Loucy (cell line): Measurements from ENCODE around the gene UBFD1.

Experiments used
- H2AFZ ChIP-seq: fragments of 200-600 bp; sonication (generic); 2 replicates; pipeline ENCODE4 v1.6.0; 2016; ENCODE audit warnings: antibody characterized with exemption, mild to moderate bottlenecking, low read length, moderate library complexity
- H3F3A ChIP-seq: fragments of 200-600 bp; 2 replicates; pipeline ENCODE4 v1.6.0; 2016; ENCODE audit warnings: antibody characterized with exemption, low read depth, mild to moderate bottlenecking
- H3K27me3 ChIP-seq: fragments of 200-600 bp; sonication (generic); 2 replicates; pipeline ENCODE4 v1.6.1; 2014; ENCODE audit warnings: low read length, mild to moderate bottlenecking; ENCODE audit not compliant: insufficient read depth, poor library complexity, severe bottlenecking
- H3K36me3 ChIP-seq: fragments of 200-600 bp; sonication (generic); 2 replicates; pipeline ENCODE4 v1.6.1; 2016; ENCODE audit warnings: low read length; ENCODE audit not compliant: insufficient read depth
- H3K4me1 ChIP-seq: fragments of 200-600 bp; sonication (generic); 2 replicates; pipeline ENCODE4 v1.5.1; 2014; ENCODE audit warnings: low read length, mild to moderate bottlenecking; ENCODE audit not compliant: insufficient read depth, poor library complexity, severe bottlenecking
- H3K4me2 ChIP-seq: fragments of 200-600 bp; sonication (generic); 2 replicates; pipeline ENCODE4 v1.6.0; 2014; ENCODE audit warnings: antibody characterized with exemption, low read length, low read depth, mild to moderate bottlenecking; ENCODE audit not compliant: poor library complexity, severe bottlenecking
- H3K4me3 ChIP-seq: fragments of 200-600 bp; sonication (generic); 2 replicates; pipeline ENCODE4 v1.5.1; 2014; ENCODE audit warnings: low read length, mild to moderate bottlenecking, mixed read lengths; ENCODE audit not compliant: poor library complexity, severe bottlenecking
- H3K79me2 ChIP-seq: fragments of 200-600 bp; sonication (generic); 2 replicates; pipeline ENCODE4 v1.6.1; 2014; ENCODE audit warnings: low read length; ENCODE audit not compliant: insufficient read depth
- H3K9ac ChIP-seq: fragments of 200-600 bp; sonication (generic); 2 replicates; pipeline ENCODE4 v1.6.0; 2014; ENCODE audit warnings: mild to moderate bottlenecking, low read depth, low read length, moderate library complexity; ENCODE audit not compliant: poor library complexity, severe bottlenecking
- H3K9me2 ChIP-seq: fragments of 200-600 bp; sonication (generic); replicated peaks from 2 replicates; pipeline ENCODE4 v1.6.1; 2016; ENCODE audit warnings: low read depth, low read length, mixed read lengths
- H3K9me3 ChIP-seq: fragments of 200-600 bp; sonication (generic); 2 replicates; pipeline ENCODE4 v1.6.1; 2014; ENCODE audit warnings: mild to moderate bottlenecking, antibody characterized with exemption, low read length, low read depth; ENCODE audit not compliant: insufficient read depth
- H4K20me1 ChIP-seq: fragments of 200-600 bp; sonication (generic); 2 replicates; pipeline ENCODE4 v1.6.0; 2014; ENCODE audit warnings: antibody characterized with exemption, low read length, mild to moderate bottlenecking; ENCODE audit not compliant: insufficient read depth, poor library complexity, severe bottlenecking
- EZH2phosphoT487 ChIP-seq: fragments of 200-600 bp; IDR thresholded peaks from 2 replicates; pipeline ENCODE4 v1.6.1; 2018; ENCODE audit warnings: antibody characterized with exemption, mild to moderate bottlenecking, moderate library complexity, borderline replicate concordance
- TF ChIP-seq, protein P1 (sequence below): fragments of 200-600 bp; sonication (generic); conservative IDR thresholded peaks from 2 replicates; pipeline ENCODE4 v1.5.1; 2014; ENCODE audit warnings: mild to moderate bottlenecking, antibody characterized with exemption, low read length

Gene UBFD1

DNA sequence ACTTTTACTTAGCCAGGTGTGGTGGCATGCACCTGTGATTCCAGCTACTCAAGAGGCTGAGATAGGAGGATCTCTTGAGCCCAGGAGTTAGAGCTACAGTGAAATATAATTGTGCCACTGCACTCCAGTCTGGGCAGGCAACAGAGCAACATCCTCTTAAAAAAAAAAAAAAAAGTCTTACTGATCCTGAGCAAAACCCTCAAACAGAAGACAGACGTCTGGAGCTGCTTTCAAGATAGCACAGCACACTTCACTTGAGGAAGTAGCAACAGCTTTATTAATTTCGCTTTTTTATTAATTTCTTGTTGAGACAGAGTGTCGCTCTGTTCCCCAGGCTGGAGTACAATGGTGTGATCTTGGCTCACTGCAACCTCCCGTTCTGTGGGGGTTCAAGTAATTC is 37.0 kb upstream of the UBFD1 start:
- no peaks in the 10 kb centered on the region for H3F3A ChIP-seq
- H3K4me2 ChIP-seq = no peak overlapping the region
- no peaks in the 10 kb centered on the region for H3K9me2 ChIP-seq
- no peak overlapping the region for H3K9ac ChIP-seq
- no peaks in the 10 kb centered on the region for H3K9me3 ChIP-seq
- peaks cover 10% of the 10 kb centered on the region for H3K4me1 ChIP-seq
- no peak for TF ChIP-seq EZH2phosphoT487
- TF ChIP-seq, protein P1, sequence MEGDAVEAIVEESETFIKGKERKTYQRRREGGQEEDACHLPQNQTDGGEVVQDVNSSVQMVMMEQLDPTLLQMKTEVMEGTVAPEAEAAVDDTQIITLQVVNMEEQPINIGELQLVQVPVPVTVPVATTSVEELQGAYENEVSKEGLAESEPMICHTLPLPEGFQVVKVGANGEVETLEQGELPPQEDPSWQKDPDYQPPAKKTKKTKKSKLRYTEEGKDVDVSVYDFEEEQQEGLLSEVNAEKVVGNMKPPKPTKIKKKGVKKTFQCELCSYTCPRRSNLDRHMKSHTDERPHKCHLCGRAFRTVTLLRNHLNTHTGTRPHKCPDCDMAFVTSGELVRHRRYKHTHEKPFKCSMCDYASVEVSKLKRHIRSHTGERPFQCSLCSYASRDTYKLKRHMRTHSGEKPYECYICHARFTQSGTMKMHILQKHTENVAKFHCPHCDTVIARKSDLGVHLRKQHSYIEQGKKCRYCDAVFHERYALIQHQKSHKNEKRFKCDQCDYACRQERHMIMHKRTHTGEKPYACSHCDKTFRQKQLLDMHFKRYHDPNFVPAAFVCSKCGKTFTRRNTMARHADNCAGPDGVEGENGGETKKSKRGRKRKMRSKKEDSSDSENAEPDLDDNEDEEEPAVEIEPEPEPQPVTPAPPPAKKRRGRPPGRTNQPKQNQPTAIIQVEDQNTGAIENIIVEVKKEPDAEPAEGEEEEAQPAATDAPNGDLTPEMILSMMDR = no peak
- H3K36me3 ChIP-seq = peaks cover 10% of the 10 kb centered on the region; the same call in 1 of the 2 replicates
- no peak overlapping the region for H2AFZ ChIP-seq
- no peak overlapping the region for H3K4me3 ChIP-seq
- no peaks in the 10 kb centered on the region for H3K27me3 ChIP-seq
- H4K20me1 ChIP-seq = no peaks in the 10 kb centered on the region
- H3K79me2 ChIP-seq = no peaks in the 10 kb centered on the region

DNA sequence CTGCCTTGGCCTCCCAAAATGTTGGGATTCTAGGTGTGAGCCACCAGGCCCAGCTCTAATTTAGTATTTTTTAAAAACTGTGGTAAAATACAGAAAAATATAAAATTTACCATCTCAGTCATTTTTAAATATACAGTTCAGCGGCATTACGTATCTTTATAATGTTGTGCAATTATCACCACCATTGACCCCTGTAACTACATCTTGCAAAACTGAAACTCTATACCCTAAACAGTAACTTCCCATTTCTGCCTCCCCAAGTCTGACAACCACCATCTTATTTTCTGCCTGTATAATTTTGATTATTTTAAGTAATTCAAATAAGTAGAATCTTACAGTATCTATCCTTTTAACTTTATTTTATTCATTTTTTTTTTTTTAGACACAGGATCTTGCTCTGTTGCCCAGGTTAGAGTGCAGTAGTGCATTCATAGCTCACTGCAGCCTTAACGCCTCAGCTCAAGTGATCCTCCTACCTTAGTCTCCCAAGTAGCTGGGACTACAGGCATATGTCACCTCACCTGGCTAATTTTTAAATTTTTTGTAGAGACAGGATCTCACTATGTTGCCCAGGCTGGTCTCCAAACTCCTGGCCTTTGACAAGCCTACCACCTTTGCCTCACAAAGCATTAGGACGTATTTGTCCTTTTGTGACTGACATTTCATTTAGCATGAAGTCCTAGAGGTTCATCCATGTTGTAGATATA is 36.3 kb upstream of the UBFD1 start:
- Histone ChIP-seq H4K20me1 (no peaks in the 10 kb centered on the region), H3K4me1 (peaks cover 10% of the 10 kb centered on the region), H3K9ac (no peak overlapping the region), H2AFZ (no peak overlapping the region), H3K4me3 (no peak overlapping the region), H3K79me2 (no peaks in the 10 kb centered on the region), H3K9me2 (no peaks in the 10 kb centered on the region), H3K36me3 (peaks cover 10% of the 10 kb centered on the region; the same call in 1 of the 2 replicates), H3K27me3 (no peaks in the 10 kb centered on the region), H3F3A (no peaks in the 10 kb centered on the region), H3K4me2 (no peak overlapping the region), H3K9me3 (no peaks in the 10 kb centered on the region)
- no peak for TF ChIP-seq EZH2phosphoT487
- TF ChIP-seq, protein P1 = no peak

DNA sequence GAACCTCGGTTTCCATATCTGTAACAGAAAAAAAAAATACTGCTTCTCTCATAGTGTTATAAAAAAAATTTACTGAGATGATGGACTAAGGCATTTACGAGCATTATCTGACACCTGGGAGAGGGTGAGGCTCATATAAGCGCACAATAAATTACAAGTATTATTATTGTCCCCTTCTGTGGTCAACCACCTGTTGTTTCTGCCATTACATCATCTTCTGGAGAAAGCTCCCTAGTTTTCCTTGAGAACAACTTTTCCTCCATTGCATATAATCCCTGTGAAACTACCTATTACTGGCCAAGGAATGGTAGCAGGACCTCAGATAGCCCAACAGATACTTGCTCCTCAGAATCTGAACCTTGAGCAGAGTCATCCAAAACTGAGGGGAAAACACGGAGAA is 35.6 kb upstream of the UBFD1 start:
- H2AFZ ChIP-seq = no peak overlapping the region
- no peaks in the 10 kb centered on the region for H3K79me2 ChIP-seq
- no peaks in the 10 kb centered on the region for H3K27me3 ChIP-seq
- H4K20me1 ChIP-seq = no peaks in the 10 kb centered on the region
- H3K9me2 ChIP-seq = no peaks in the 10 kb centered on the region
- no peaks in the 10 kb centered on the region for H3K9me3 ChIP-seq
- H3K4me3 ChIP-seq = no peak overlapping the region
- H3F3A ChIP-seq = no peaks in the 10 kb centered on the region
- peaks cover 10% of the 10 kb centered on the region; the same call in 1 of the 2 replicates for H3K36me3 ChIP-seq
- H3K4me1 ChIP-seq = peaks cover 4% of the 10 kb centered on the region
- no peak overlapping the region for H3K9ac ChIP-seq
- TF ChIP-seq, protein P1 = no peak
- no peak for TF ChIP-seq EZH2phosphoT487
- H3K4me2 ChIP-seq = no peak overlapping the region
